ENCODE results near the gene COMMD1. TPM values are rescaled to one million over a fixed set of nuclear protein-coding genes. Genes with fewer than 3 reads are reported as not detected.
"Not testable (repeated sequence)": the region's sequence is repeated elsewhere in the genome, so short reads cannot be mapped to it uniquely, and the experiment has no call there.

Gene COMMD1
- total and polyA plus RNA-seq, 5 donors, result 45.3 to 92.4 (median 56.8) TPM

GRCh38 chr2:62114564-62114963, 209.1 kb downstream of the COMMD1 start:
- no peaks in the 10 kb centered on the region for H3K27me3 ChIP-seq (ENCODE audit: control insufficient read depth, insufficient read depth)
- no peaks in the 10 kb centered on the region for H3K9me3 ChIP-seq (ENCODE audit: control insufficient read depth, low read length)
- H3K27ac ChIP-seq (ENCODE audit: low read length), result no peak overlapping the region
- ATAC-seq (peak; percentile 62 to 73), DNase-seq (no peak)
- 65% methylated on average over 5 of the region's 5 CpGs for WGBS
- intact Hi-C loops (cut with DNase I), result no loop called here
- H3K4me1 ChIP-seq (ENCODE audit: control insufficient read depth, insufficient read depth, low read length), result no peaks in the 10 kb centered on the region
- no peak overlapping the region for H3K4me3 ChIP-seq (ENCODE audit: low read length)

DNA sequence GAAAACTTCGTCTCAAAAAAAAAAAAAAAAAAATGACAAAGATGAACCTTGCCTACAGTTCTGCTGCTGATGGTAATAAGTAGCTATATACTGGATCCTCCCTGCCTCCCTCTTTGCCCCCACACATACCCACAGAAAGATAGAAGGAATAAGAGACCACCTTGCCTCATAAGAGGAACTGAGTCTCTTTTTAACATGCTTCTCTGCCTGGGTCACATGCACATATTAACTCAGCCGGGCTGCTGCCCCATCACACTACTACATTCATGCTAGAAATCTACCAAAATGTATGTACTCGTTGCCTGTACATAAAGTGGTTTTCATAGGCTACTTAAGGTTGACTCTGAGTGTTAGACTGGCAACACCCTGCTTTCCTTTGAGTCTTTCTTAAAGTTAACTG, 211.5 kb downstream of the COMMD1 start:
- H3K27me3 ChIP-seq (ENCODE audit: control insufficient read depth, insufficient read depth), result no peaks in the 10 kb centered on the region
- ATAC-seq (no peak), DNase-seq (no peak)
- no peak overlapping the region for H3K4me3 ChIP-seq (ENCODE audit: low read length)
- H3K27ac ChIP-seq (ENCODE audit: low read length), result no peak overlapping the region
- intact Hi-C loops (cut with DNase I), result no loop called here
- no peaks in the 10 kb centered on the region for H3K4me1 ChIP-seq (ENCODE audit: control insufficient read depth, insufficient read depth, low read length)
- WGBS, result 89% methylated on average over 3 of the region's 3 CpGs
- H3K9me3 ChIP-seq (ENCODE audit: control insufficient read depth, low read length), result no peaks in the 10 kb centered on the region

GRCh38 chr2:62118160-62118559, 212.7 kb downstream of the COMMD1 start:
- Histone ChIP-seq H3K27me3 (ENCODE audit: control insufficient read depth, insufficient read depth) (no peaks in the 10 kb centered on the region), H3K27ac (ENCODE audit: low read length) (no peak overlapping the region), H3K9me3 (ENCODE audit: control insufficient read depth, low read length) (no peaks in the 10 kb centered on the region), H3K4me1 (ENCODE audit: control insufficient read depth, insufficient read depth, low read length) (peaks cover 1% of the 10 kb centered on the region), H3K4me3 (ENCODE audit: low read length) (no peak overlapping the region)
- no peak for DNase-seq
- intact Hi-C loops (cut with DNase I), result no loop called here
- ATAC-seq, result no peak

- Histone ChIP-seq H3K27ac (ENCODE audit: low read length) (no peak overlapping the region), H3K4me3 (ENCODE audit: low read length) (no peak overlapping the region), H3K27me3 (ENCODE audit: control insufficient read depth, insufficient read depth) (no peaks in the 10 kb centered on the region), H3K9me3 (ENCODE audit: control insufficient read depth, low read length) (no peaks in the 10 kb centered on the region), H3K4me1 (ENCODE audit: control insufficient read depth, insufficient read depth, low read length) (peaks cover 1% of the 10 kb centered on the region)
- intact Hi-C loops (cut with DNase I), result no loop called here
- no peak for DNase-seq
- no peak for ATAC-seq
Observed at GRCh38 chr2:62119311-62119974, 214.0 kb downstream of the COMMD1 start.

GRCh38 chr2:62126239-62126638, 220.8 kb downstream of the COMMD1 start:
- intact Hi-C loops (cut with DNase I); H3K27me3 ChIP-seq (ENCODE audit: control insufficient read depth, insufficient read depth); H3K4me1 ChIP-seq (ENCODE audit: control insufficient read depth, insufficient read depth, low read length); H3K27ac ChIP-seq (ENCODE audit: low read length); H3K9me3 ChIP-seq (ENCODE audit: control insufficient read depth, low read length); ATAC-seq; H3K4me3 ChIP-seq (ENCODE audit: low read length); DNase-seq: not testable (repeated sequence)
- WGBS, result 98% methylated on average over 2 of the region's 2 CpGs

- intact Hi-C loops (cut with DNase I), result no loop called here
- H3K27ac ChIP-seq (ENCODE audit: low read length), result no peak overlapping the region
- DNase-seq (no peak), ATAC-seq (no peak)
- H3K9me3 ChIP-seq (ENCODE audit: control insufficient read depth, low read length), result no peaks in the 10 kb centered on the region
- no peak overlapping the region for H3K4me3 ChIP-seq (ENCODE audit: low read length)
- H3K4me1 ChIP-seq (ENCODE audit: control insufficient read depth, insufficient read depth, low read length), result no peaks in the 10 kb centered on the region
- WGBS, result 100% methylated on average over 2 of the region's 2 CpGs
- H3K27me3 ChIP-seq (ENCODE audit: control insufficient read depth, insufficient read depth), result no peaks in the 10 kb centered on the region
Observed at GRCh38 chr2:62133320-62133823, 227.9 kb downstream of the COMMD1 start.

GRCh38 chr2:62136956-62137830, 231.7 kb downstream of the COMMD1 start:
- H3K9me3 ChIP-seq (ENCODE audit: control insufficient read depth, low read length), result no peaks in the 10 kb centered on the region
- ATAC-seq (no peak), DNase-seq (no peak)
- WGBS, result 81% methylated on average over 3 of the region's 3 CpGs
- H3K27ac ChIP-seq (ENCODE audit: low read length), result no peak overlapping the region
- H3K4me3 ChIP-seq (ENCODE audit: low read length), result no peak overlapping the region
- intact Hi-C loops (cut with DNase I), result no loop called here
- H3K4me1 ChIP-seq (ENCODE audit: control insufficient read depth, insufficient read depth, low read length), result no peaks in the 10 kb centered on the region
- H3K27me3 ChIP-seq (ENCODE audit: control insufficient read depth, insufficient read depth), result no peaks in the 10 kb centered on the region

- no peaks in the 10 kb centered on the region for H3K4me1 ChIP-seq (ENCODE audit: control insufficient read depth, insufficient read depth, low read length)
- ATAC-seq (no peak), DNase-seq (no peak)
- intact Hi-C loops (cut with DNase I), result no loop called here
- H3K27ac ChIP-seq (ENCODE audit: low read length), result no peak overlapping the region
- no peak overlapping the region for H3K4me3 ChIP-seq (ENCODE audit: low read length)
- H3K27me3 ChIP-seq (ENCODE audit: control insufficient read depth, insufficient read depth), result no peaks in the 10 kb centered on the region
- no peaks in the 10 kb centered on the region for H3K9me3 ChIP-seq (ENCODE audit: control insufficient read depth, low read length)
- WGBS, result 88% methylated on average over 5 of the region's 5 CpGs
Observed at GRCh38 chr2:62140426-62141141, 235.1 kb downstream of the COMMD1 start.

DNA sequence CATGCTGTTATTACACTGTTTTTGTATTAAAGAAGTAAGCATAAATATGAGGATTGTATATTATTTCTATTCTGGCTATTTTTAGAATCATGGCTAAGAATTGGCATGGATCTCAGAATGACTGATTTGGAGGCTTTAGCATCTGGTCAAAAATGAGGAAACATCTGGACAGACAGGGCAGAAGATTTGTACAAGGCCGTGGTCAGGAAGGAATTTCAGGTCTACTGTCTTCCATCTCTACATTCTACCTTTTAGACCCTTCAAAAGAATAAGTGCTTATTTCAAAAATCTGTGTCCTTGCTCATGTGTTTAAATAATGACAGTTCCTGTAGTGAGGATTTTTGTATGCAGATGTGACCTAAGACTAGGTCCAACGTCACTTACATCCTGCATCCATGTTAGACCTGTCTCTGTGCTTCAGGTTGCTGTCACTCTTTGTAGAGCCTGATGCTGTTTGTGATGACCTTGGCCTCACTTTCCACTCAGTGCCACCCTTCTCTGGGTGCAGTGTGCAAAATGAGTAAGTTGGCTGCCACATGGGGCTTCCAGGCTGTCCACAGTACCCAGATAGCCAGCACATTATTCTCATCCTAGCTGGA, 235.8 kb downstream of the COMMD1 start:
- DNase-seq, result no peak
- H3K9me3 ChIP-seq (ENCODE audit: control insufficient read depth, low read length), result no peaks in the 10 kb centered on the region
- no peaks in the 10 kb centered on the region for H3K4me1 ChIP-seq (ENCODE audit: control insufficient read depth, insufficient read depth, low read length)
- H3K27ac ChIP-seq (ENCODE audit: low read length), result no peak overlapping the region
- intact Hi-C loops (cut with DNase I), result no loop called here
- no peak for ATAC-seq
- H3K27me3 ChIP-seq (ENCODE audit: control insufficient read depth, insufficient read depth), result no peaks in the 10 kb centered on the region
- 50% methylated on average over 2 of the region's 2 CpGs for WGBS
- no peak overlapping the region for H3K4me3 ChIP-seq (ENCODE audit: low read length)

DNA sequence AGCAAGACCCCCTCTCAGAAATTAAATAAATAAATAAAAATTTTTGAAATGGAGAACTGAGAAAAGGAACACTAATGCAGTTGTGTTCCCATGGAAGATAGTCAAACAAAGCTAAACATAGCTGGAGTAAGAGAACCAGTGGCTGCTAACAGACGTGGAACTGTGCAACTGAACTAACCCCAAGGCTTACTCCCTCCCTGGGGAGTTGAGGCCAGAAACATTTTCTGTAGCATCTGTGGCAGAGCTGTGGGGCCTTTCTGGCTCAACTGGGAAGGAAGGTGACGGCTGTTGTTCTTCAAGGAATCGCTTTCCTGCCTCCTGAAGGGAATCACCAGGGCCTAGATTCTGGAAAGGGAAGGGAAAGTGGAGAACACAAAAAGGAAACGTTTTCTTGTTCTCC, 236.6 kb downstream of the COMMD1 start:
- no peak overlapping the region for H3K27ac ChIP-seq (ENCODE audit: low read length)
- H3K9me3 ChIP-seq (ENCODE audit: control insufficient read depth, low read length), result no peaks in the 10 kb centered on the region
- no peaks in the 10 kb centered on the region for H3K4me1 ChIP-seq (ENCODE audit: control insufficient read depth, insufficient read depth, low read length)
- intact Hi-C loops (cut with DNase I), result no loop called here
- 70% methylated on average over 4 of the region's 4 CpGs for WGBS
- DNase-seq (no peak), ATAC-seq (no peak)
- no peak overlapping the region for H3K4me3 ChIP-seq (ENCODE audit: low read length)
- H3K27me3 ChIP-seq (ENCODE audit: control insufficient read depth, insufficient read depth), result no peaks in the 10 kb centered on the region

GRCh38 chr2:62143696-62144095, 238.2 kb downstream of the COMMD1 start:
- Histone ChIP-seq H3K9me3 (ENCODE audit: control insufficient read depth, low read length) (no peaks in the 10 kb centered on the region), H3K27me3 (ENCODE audit: control insufficient read depth, insufficient read depth) (no peaks in the 10 kb centered on the region), H3K4me1 (ENCODE audit: control insufficient read depth, insufficient read depth, low read length) (no peaks in the 10 kb centered on the region), H3K4me3 (ENCODE audit: low read length) (no peak overlapping the region), H3K27ac (ENCODE audit: low read length) (no peak overlapping the region)
- intact Hi-C loops (cut with DNase I), result no loop called here
- DNase-seq (no peak), ATAC-seq (no peak)

Measured in right cardiac atrium (tissue), 5 donors.